ENCODE data around the gene ALKBH3. TPM values are rescaled to one million over a fixed set of nuclear protein-coding genes. Genes with fewer than 3 reads are reported as not detected.

The ALKBH3 gene
- total and polyA plus RNA-seq, 2 of the 13 experiments (the other 11 are each of a cell fraction or from before 2014, with no cell fraction given) = 17.8 to 36.1 TPM

DNA sequence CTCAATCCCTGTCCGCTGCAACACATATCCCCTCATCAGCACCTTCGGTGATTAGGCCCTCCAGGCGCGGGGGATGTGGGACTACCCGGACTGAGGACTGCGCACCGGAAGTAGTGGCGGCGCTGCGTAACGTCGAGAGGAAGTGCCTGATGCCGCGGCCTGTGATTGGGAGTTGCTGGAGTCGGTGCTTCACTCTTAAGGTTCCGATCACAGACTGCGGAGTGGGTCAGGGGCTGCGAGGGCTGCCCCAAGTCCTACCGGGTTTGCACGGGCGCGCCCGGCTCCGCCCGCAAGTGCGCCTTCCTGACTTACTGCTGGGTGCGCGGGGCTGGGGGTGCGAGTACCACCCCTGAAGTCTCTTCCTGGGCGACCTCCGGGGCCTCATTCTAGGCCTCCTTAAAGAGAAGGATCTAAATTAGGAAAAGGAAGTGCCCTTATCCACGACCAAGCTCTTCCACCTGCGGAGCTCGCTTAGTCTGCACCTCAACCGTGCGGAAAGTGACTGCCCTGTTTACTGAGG lies at the start of gene ALKBH3 (continued):
- TF ChIP-seq, protein P1, sequence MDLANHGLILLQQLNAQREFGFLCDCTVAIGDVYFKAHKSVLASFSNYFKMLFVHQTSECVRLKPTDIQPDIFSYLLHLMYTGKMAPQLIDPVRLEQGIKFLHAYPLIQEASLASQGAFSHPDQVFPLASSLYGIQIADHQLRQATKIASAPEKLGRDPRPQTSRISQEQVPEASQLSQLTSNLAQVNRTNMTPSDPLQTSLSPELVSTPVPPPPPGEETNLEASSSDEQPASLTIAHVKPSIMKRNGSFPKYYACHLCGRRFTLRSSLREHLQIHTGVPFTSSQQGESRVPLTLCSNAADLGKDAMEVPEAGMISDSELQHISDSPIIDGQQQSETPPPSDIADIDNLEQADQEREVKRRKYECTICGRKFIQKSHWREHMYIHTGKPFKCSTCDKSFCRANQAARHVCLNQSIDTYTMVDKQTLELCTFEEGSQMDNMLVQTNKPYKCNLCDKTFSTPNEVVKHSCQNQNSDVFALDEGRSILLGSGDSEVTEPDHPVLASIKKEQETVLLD (CRISPR knock-in tag; IDR thresholded peaks at IDR 0.05; ENCODE audit: low read depth) = 0 out of 2 replicates have a peak, but pooled peaks have one; percentile 60
- TF ChIP-seq ZNF468 (CRISPR knock-in tag; IDR thresholded peaks at IDR 0.05) (no peak), NFE2 (CRISPR knock-in tag; IDR thresholded peaks at IDR 0.05) (no peak), ETV6 (CRISPR knock-in tag; conservative IDR thresholded peaks at IDR 0.05) (no peak), GABPB1 (CRISPR knock-in tag; IDR thresholded peaks at IDR 0.05) (peak; percentile 100), ZNF841 (CRISPR knock-in tag; IDR thresholded peaks at IDR 0.05; ENCODE audit: borderline replicate concordance) (0 out of 2 replicates have a peak, but pooled peaks have one; percentile 36), ZNF75D (CRISPR knock-in tag; IDR thresholded peaks at IDR 0.05; ENCODE audit: borderline replicate concordance) (no peak), ZNF747 (CRISPR knock-in tag; IDR thresholded peaks at IDR 0.05; ENCODE audit: borderline replicate concordance) (peak; percentile 75; the same call in 1 of the 2 replicates), SIN3A (IDR thresholded peaks at IDR 0.05; ENCODE audit: borderline replicate concordance, low read depth, low read length) (no peak), MYNN (CRISPR knock-in tag; IDR thresholded peaks at IDR 0.05; ENCODE audit: low read depth) (peak; percentile 87; the same call in 1 of the 2 replicates), ZNF333 (CRISPR knock-in tag; IDR thresholded peaks at IDR 0.05; ENCODE audit: borderline replicate concordance) (peak; percentile 35; the same call in 1 of the 2 replicates), SNAPC2 (CRISPR knock-in tag; IDR thresholded peaks at IDR 0.05) (peak; percentile 6; the same call in 1 of the 2 replicates), MTF2 (CRISPR knock-in tag; IDR thresholded peaks at IDR 0.05; ENCODE audit: borderline replicate concordance) (peak; percentile 98), ZEB1 (IDR thresholded peaks at IDR 0.05; ENCODE audit: insufficient replicate concordance, low read depth) (peak; percentile 36)
- TF ChIP-seq, protein P2, sequence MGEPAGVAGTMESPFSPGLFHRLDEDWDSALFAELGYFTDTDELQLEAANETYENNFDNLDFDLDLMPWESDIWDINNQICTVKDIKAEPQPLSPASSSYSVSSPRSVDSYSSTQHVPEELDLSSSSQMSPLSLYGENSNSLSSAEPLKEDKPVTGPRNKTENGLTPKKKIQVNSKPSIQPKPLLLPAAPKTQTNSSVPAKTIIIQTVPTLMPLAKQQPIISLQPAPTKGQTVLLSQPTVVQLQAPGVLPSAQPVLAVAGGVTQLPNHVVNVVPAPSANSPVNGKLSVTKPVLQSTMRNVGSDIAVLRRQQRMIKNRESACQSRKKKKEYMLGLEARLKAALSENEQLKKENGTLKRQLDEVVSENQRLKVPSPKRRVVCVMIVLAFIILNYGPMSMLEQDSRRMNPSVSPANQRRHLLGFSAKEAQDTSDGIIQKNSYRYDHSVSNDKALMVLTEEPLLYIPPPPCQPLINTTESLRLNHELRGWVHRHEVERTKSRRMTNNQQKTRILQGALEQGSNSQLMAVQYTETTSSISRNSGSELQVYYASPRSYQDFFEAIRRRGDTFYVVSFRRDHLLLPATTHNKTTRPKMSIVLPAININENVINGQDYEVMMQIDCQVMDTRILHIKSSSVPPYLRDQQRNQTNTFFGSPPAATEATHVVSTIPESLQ (CRISPR knock-in tag; conservative IDR thresholded peaks at IDR 0.05) = no peak
- TF ChIP-seq, protein P3, sequence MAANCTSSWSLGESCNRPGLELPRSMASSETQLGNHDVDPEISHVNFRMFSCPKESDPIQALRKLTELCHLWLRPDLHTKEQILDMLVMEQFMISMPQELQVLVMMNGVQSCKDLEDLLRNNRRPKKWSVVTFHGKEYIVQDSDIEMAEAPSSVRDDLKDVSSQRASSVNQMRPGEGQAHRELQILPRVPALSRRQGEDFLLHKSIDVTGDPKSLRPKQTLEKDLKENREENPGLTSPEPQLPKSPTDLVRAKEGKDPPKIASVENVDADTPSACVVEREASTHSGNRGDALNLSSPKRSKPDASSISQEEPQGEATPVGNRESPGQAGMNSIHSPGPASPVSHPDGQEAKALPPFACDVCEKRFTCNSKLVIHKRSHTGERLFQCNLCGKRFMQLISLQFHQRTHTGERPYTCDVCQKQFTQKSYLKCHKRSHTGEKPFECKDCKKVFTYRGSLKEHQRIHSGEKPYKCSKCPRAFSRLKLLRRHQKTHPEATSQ (CRISPR knock-in tag; IDR thresholded peaks at IDR 0.05; ENCODE audit: borderline replicate concordance) = peak; percentile 96
- TF ChIP-seq, protein P4, sequence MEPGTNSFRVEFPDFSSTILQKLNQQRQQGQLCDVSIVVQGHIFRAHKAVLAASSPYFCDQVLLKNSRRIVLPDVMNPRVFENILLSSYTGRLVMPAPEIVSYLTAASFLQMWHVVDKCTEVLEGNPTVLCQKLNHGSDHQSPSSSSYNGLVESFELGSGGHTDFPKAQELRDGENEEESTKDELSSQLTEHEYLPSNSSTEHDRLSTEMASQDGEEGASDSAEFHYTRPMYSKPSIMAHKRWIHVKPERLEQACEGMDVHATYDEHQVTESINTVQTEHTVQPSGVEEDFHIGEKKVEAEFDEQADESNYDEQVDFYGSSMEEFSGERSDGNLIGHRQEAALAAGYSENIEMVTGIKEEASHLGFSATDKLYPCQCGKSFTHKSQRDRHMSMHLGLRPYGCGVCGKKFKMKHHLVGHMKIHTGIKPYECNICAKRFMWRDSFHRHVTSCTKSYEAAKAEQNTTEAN (CRISPR knock-in tag; conservative IDR thresholded peaks at IDR 0.05) = no peak
- TF ChIP-seq, protein P5, sequence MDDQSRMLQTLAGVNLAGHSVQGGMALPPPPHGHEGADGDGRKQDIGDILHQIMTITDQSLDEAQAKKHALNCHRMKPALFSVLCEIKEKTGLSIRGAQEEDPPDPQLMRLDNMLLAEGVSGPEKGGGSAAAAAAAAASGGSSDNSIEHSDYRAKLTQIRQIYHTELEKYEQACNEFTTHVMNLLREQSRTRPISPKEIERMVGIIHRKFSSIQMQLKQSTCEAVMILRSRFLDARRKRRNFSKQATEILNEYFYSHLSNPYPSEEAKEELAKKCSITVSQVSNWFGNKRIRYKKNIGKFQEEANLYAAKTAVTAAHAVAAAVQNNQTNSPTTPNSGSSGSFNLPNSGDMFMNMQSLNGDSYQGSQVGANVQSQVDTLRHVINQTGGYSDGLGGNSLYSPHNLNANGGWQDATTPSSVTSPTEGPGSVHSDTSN (CRISPR knock-in tag; IDR thresholded peaks at IDR 0.05; ENCODE audit: borderline replicate concordance) = no peak
